H1 (cell line): ENCODE measurements around the gene RXRA. TPM values are rescaled to one million over a fixed set of nuclear protein-coding genes. Genes with fewer than 3 reads are reported as not detected.

Experiments used
- KDM4A ChIP-seq: IDR thresholded peaks from one replicate; pipeline ENCODE4 v1.7.1; 2012; ENCODE audit warnings: low read depth, mild to moderate bottlenecking, moderate library complexity, low read length, inconsistent platforms; ENCODE audit not compliant: severe bottlenecking
- SIN3A ChIP-seq, 2 experiments: IDR thresholded peaks in 1 of 2; conservative IDR thresholded peaks in 1 of 2; 2 replicates each; pipeline ENCODE4 v1.6.1; 2011 to 2012; ENCODE audit warnings: low read length in 2 of 2, improper control_type of control experiment in 1 of 2, low read depth in 1 of 2, mild to moderate bottlenecking in 1 of 2
- USF2 ChIP-seq: IDR thresholded peaks from 2 replicates; pipeline ENCODE4 v1.6.1; 2011; ENCODE audit warnings: low read length, improper control_type of control experiment
- polyA plus RNA-seq, 7 experiments: library from polyadenylated mRNA; depleted of rRNA in 3 of 7; stranded (reverse) in 5 of 7; unstranded in 2 of 7; fragments of >200 nt in 5 of 7; fragments of 200-250 nt in 2 of 7; gene quantifications; 1 replicate in 5 of 7; 2 replicates in 1 of 7; 4 replicates in 1 of 7; pipeline versions ENCODE4 v1.2.1 to v1.2.3, GENCODE V29; 2011 to 2013; ENCODE audit warnings: missing spikeins in 2 of 7, mixed read lengths in 2 of 7
- total RNA-seq: library from RNA; stranded (reverse); fragmentation: NEBNext Ultra II Directional; extraction: Animal tissue kit (Norgen Biotek cat#: 25700); gene quantifications from 2 replicates; pipeline ENCODE4 v1.2.1, GENCODE V29; 2021
- TF ChIP-seq, protein P1 (sequence below): fragments of 300-600 bp; sonication (generic); IDR thresholded peaks from 2 replicates; pipeline ENCODE4 v1.7.1; 2012; ENCODE audit warnings: low read length, moderate library complexity, mild to moderate bottlenecking, inconsistent platforms; ENCODE audit not compliant: insufficient replicate concordance
- TF ChIP-seq, protein P2 (sequence below), 3 experiments: IDR thresholded peaks; 1 replicate in 2 of 3; 2 replicates in 1 of 3; pipeline versions ENCODE4 v1.5.1 to v1.6.1; 2011; ENCODE audit warnings: low read length in 3 of 3, mild to moderate bottlenecking in 3 of 3, inconsistent platforms in 2 of 3, low read depth in 1 of 3, moderate library complexity in 1 of 3; ENCODE audit not compliant: insufficient read depth in 1 of 3; ENCODE audit errors: control extremely low read depth in 1 of 3

RXRA gene
- total and polyA plus RNA-seq, 2 of the 8 experiments (the other 6 are each of a cell fraction or from before 2014, with no cell fraction given) = 9.8 to 29.4 TPM

GRCh38 chr9:134278974-134279640 lies 47.1 kb upstream of the RXRA start (continued):
- TF ChIP-seq, protein P1, sequence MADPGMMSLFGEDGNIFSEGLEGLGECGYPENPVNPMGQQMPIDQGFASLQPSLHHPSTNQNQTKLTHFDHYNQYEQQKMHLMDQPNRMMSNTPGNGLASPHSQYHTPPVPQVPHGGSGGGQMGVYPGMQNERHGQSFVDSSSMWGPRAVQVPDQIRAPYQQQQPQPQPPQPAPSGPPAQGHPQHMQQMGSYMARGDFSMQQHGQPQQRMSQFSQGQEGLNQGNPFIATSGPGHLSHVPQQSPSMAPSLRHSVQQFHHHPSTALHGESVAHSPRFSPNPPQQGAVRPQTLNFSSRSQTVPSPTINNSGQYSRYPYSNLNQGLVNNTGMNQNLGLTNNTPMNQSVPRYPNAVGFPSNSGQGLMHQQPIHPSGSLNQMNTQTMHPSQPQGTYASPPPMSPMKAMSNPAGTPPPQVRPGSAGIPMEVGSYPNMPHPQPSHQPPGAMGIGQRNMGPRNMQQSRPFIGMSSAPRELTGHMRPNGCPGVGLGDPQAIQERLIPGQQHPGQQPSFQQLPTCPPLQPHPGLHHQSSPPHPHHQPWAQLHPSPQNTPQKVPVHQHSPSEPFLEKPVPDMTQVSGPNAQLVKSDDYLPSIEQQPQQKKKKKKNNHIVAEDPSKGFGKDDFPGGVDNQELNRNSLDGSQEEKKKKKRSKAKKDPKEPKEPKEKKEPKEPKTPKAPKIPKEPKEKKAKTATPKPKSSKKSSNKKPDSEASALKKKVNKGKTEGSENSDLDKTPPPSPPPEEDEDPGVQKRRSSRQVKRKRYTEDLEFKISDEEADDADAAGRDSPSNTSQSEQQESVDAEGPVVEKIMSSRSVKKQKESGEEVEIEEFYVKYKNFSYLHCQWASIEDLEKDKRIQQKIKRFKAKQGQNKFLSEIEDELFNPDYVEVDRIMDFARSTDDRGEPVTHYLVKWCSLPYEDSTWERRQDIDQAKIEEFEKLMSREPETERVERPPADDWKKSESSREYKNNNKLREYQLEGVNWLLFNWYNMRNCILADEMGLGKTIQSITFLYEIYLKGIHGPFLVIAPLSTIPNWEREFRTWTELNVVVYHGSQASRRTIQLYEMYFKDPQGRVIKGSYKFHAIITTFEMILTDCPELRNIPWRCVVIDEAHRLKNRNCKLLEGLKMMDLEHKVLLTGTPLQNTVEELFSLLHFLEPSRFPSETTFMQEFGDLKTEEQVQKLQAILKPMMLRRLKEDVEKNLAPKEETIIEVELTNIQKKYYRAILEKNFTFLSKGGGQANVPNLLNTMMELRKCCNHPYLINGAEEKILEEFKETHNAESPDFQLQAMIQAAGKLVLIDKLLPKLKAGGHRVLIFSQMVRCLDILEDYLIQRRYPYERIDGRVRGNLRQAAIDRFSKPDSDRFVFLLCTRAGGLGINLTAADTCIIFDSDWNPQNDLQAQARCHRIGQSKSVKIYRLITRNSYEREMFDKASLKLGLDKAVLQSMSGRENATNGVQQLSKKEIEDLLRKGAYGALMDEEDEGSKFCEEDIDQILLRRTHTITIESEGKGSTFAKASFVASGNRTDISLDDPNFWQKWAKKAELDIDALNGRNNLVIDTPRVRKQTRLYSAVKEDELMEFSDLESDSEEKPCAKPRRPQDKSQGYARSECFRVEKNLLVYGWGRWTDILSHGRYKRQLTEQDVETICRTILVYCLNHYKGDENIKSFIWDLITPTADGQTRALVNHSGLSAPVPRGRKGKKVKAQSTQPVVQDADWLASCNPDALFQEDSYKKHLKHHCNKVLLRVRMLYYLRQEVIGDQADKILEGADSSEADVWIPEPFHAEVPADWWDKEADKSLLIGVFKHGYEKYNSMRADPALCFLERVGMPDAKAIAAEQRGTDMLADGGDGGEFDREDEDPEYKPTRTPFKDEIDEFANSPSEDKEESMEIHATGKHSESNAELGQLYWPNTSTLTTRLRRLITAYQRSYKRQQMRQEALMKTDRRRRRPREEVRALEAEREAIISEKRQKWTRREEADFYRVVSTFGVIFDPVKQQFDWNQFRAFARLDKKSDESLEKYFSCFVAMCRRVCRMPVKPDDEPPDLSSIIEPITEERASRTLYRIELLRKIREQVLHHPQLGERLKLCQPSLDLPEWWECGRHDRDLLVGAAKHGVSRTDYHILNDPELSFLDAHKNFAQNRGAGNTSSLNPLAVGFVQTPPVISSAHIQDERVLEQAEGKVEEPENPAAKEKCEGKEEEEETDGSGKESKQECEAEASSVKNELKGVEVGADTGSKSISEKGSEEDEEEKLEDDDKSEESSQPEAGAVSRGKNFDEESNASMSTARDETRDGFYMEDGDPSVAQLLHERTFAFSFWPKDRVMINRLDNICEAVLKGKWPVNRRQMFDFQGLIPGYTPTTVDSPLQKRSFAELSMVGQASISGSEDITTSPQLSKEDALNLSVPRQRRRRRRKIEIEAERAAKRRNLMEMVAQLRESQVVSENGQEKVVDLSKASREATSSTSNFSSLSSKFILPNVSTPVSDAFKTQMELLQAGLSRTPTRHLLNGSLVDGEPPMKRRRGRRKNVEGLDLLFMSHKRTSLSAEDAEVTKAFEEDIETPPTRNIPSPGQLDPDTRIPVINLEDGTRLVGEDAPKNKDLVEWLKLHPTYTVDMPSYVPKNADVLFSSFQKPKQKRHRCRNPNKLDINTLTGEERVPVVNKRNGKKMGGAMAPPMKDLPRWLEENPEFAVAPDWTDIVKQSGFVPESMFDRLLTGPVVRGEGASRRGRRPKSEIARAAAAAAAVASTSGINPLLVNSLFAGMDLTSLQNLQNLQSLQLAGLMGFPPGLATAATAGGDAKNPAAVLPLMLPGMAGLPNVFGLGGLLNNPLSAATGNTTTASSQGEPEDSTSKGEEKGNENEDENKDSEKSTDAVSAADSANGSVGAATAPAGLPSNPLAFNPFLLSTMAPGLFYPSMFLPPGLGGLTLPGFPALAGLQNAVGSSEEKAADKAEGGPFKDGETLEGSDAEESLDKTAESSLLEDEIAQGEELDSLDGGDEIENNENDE = no peak
- TF ChIP-seq SIN3A (conservative IDR thresholded peaks at IDR 0.05 in 1 of 2, IDR thresholded peaks at IDR 0.05 in 1 of 2; ENCODE audit: low read depth in 1 of 2, low read length in 2 of 2) (no peak), USF2 (no peak), KDM4A (no peak)
- TF ChIP-seq, protein P2, sequence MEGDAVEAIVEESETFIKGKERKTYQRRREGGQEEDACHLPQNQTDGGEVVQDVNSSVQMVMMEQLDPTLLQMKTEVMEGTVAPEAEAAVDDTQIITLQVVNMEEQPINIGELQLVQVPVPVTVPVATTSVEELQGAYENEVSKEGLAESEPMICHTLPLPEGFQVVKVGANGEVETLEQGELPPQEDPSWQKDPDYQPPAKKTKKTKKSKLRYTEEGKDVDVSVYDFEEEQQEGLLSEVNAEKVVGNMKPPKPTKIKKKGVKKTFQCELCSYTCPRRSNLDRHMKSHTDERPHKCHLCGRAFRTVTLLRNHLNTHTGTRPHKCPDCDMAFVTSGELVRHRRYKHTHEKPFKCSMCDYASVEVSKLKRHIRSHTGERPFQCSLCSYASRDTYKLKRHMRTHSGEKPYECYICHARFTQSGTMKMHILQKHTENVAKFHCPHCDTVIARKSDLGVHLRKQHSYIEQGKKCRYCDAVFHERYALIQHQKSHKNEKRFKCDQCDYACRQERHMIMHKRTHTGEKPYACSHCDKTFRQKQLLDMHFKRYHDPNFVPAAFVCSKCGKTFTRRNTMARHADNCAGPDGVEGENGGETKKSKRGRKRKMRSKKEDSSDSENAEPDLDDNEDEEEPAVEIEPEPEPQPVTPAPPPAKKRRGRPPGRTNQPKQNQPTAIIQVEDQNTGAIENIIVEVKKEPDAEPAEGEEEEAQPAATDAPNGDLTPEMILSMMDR (IDR thresholded peaks at IDR 0.05; ENCODE audit: control extremely low read depth in 1 of 3, insufficient read depth in 1 of 3, low read depth in 1 of 3, low read length in 3 of 3) = no peak
